B cell (primary cell): Measurements from ENCODE around the gene ACE. TPM values are rescaled to one million over a fixed set of nuclear protein-coding genes. Genes with fewer than 3 reads are reported as not detected.

Experiments
- ATAC-seq: fragments of 200-7000 bp; cut with Tn5 transposase; one replicate; pipeline ENCODE4 v1.10.0; 2021; ENCODE audit warnings: low read depth, mild to moderate bottlenecking, moderate number of reproducible peaks, moderate library complexity
- CTCF ChIA-PET: fragments of 350-600 bp; sonication (Branson Sonifier 250); formaldehyde crosslinking; loops from one replicate; lab custom pipeline; 2021; ENCODE audit warnings: antibody characterized with exemption, inconsistent platforms; lab: Charles Lee
- POLR2A ChIA-PET: fragments of 350-600 bp; sonication (Branson Sonifier 250); formaldehyde crosslinking; loops from one replicate; lab custom pipeline; 2021; ENCODE audit warnings: antibody characterized with exemption; lab: Charles Lee
- DNase-seq: peaks from one replicate; pipeline ENCODE4 v3.0.0; 2013
- H2AFZ ChIP-seq: 2 replicates; pipeline ENCODE4 v1.6.1; 2012; ENCODE audit warnings: mild to moderate bottlenecking, low read depth, low read length; ENCODE audit not compliant: insufficient read depth, poor library complexity, severe bottlenecking
- H3K27ac ChIP-seq, 2 donors: 1 replicate in 1 of 2; 2 replicates in 1 of 2; pipeline ENCODE4 v1.5.1; 2012 to 2013; ENCODE audit warnings: low read length in 2 of 2, mild to moderate bottlenecking in 2 of 2, moderate library complexity in 1 of 2
- H3K27me3 ChIP-seq, 4 experiments: fragments of 200-600 bp in 1 of 4; sonication (generic) in 1 of 4; replicated peaks in 1 of 4; 1 replicate in 2 of 4; 2 replicates in 2 of 4; pipeline versions ENCODE4 v1.6.1 to v1.7.0; 2013 to 2016; ENCODE audit warnings: low read length in 3 of 4, mild to moderate bottlenecking in 2 of 4, mixed read lengths in 1 of 4, moderate library complexity in 1 of 4; ENCODE audit not compliant: insufficient read depth in 4 of 4, control insufficient read depth in 3 of 4; ENCODE audit errors: control extremely low read depth in 1 of 4
- H3K36me3 ChIP-seq, 2 experiments: replicated peaks in 1 of 2; 1 replicate in 1 of 2; 2 replicates in 1 of 2; pipeline versions ENCODE4 v1.6.1 to v1.7.1; 2013; ENCODE audit warnings: low read length in 1 of 2; ENCODE audit not compliant: insufficient read depth in 2 of 2, control insufficient read depth in 1 of 2; ENCODE audit errors: control extremely low read depth in 1 of 2, extremely low read depth in 1 of 2
- H3K4me1 ChIP-seq, 2 donors: fragments of 200-600 bp in 1 of 2; sonication (generic) in 1 of 2; 1 replicate in 1 of 2; 2 replicates in 1 of 2; pipeline versions ENCODE4 v1.5.1 to v1.6.1; 2013 to 2017; ENCODE audit warnings: low read length in 2 of 2; ENCODE audit not compliant: control insufficient read depth in 2 of 2, insufficient read depth in 2 of 2
- H3K4me2 ChIP-seq: replicated peaks from 2 replicates; pipeline ENCODE3; 2012; ENCODE audit warnings: mild to moderate bottlenecking, low read depth, low read length; ENCODE audit not compliant: poor library complexity, severe bottlenecking
- H3K4me3 ChIP-seq, 5 experiments: fragments of 200-600 bp in 1 of 5; sonication (generic) in 1 of 5; 1 replicate in 3 of 5; 2 replicates in 2 of 5; pipeline versions ENCODE4 v1.5.1 to v1.7.0; 2011 to 2016; ENCODE audit warnings: low read length in 4 of 5, mild to moderate bottlenecking in 4 of 5, low read depth in 2 of 5, control low read depth in 1 of 5, moderate library complexity in 1 of 5; ENCODE audit not compliant: insufficient read depth in 1 of 5; ENCODE audit errors: control extremely low read depth in 1 of 5, extremely low read depth in 1 of 5
- H3K79me2 ChIP-seq: fragments of 200-600 bp; sonication (generic); one replicate; pipeline ENCODE4 v1.6.0; 2016; ENCODE audit warnings: low read length; ENCODE audit not compliant: control insufficient read depth, insufficient read depth
- H3K9ac ChIP-seq: fragments of 200-600 bp; sonication (generic); 2 replicates; pipeline ENCODE4 v1.6.1; 2017; ENCODE audit warnings: mild to moderate bottlenecking, low read length, moderate library complexity
- H3K9me3 ChIP-seq, 3 donors: one replicate each; pipeline versions ENCODE4 v1.6.1 to v1.7.1; 2013; ENCODE audit warnings: low read length in 2 of 3; ENCODE audit not compliant: control insufficient read depth in 2 of 3, insufficient read depth in 1 of 3; ENCODE audit errors: control extremely low read depth in 1 of 3
- H4K20me1 ChIP-seq: 2 replicates; pipeline ENCODE4 v1.6.0; 2012; ENCODE audit warnings: mild to moderate bottlenecking, low read length; ENCODE audit not compliant: insufficient read depth, control insufficient read depth, poor library complexity, severe bottlenecking
- H3K27ac Mint-ChIP-seq: one replicate; pipeline ENCODE4 v1.8.0; 2021; ENCODE audit warnings: mixed read lengths
- H3K27me3 Mint-ChIP-seq: one replicate; pipeline ENCODE4 v1.8.0; 2021; ENCODE audit warnings: mixed read lengths
- H3K4me1 Mint-ChIP-seq: one replicate; pipeline ENCODE4 v1.8.0; 2021; ENCODE audit warnings: mixed read lengths
- H3K4me3 Mint-ChIP-seq: one replicate; pipeline ENCODE4 v1.8.0; 2021; ENCODE audit warnings: mixed read lengths
- H3K9me3 Mint-ChIP-seq: one replicate; pipeline ENCODE4 v1.8.0; 2022; ENCODE audit warnings: mixed read lengths; ENCODE audit not compliant: insufficient read depth
- CTCF ChIP-seq: fragments of 200-600 bp; IDR thresholded peaks from one replicate; pipeline ENCODE4 v1.8.0; 2022; ENCODE audit warnings: antibody characterized with exemption, mild to moderate bottlenecking
- EZH2 ChIP-seq: IDR thresholded peaks from 2 replicates; pipeline ENCODE4 v1.6.1; 2012; ENCODE audit warnings: borderline replicate concordance, low read depth, mild to moderate bottlenecking, moderate library complexity, low read length; ENCODE audit not compliant: insufficient read depth, poor library complexity, severe bottlenecking
- WGBS: methylation state at CpG from one replicate; pipeline ENCODE4 v1.1.5; 2013; ENCODE audit warnings: missing lambda C conversion rate; ENCODE audit not compliant: insufficient coverage; 5-methylcytosine and 5-hydroxymethylcytosine counted together
- intact Hi-C: fragments of 100-400 bp; cut with micrococcal nuclease; formaldehyde crosslinking; loops from one replicate; pipeline ENCODE4 v1.10.0; 2022
- polyA plus RNA-seq: library from polyadenylated mRNA; depleted of rRNA; stranded (reverse); fragments of >200 nt; gene quantifications from 2 replicates; pipeline ENCODE4 v1.2.3, GENCODE V29; 2012
- total RNA-seq, 2 donors: library from RNA; stranded (reverse); fragments of 120-200 nt in 1 of 2; gene quantifications; 1 replicate in 1 of 2; 2 replicates in 1 of 2; pipeline versions ENCODE4 v1.2.3 to v1.2.4, GENCODE V29; 2013 to 2022

The ACE gene
- total and polyA plus RNA-seq, 2 donors (not counting 1 experiment from before 2014, with no cell fraction given), result 0.67 to 2.6 TPM

- intact Hi-C loops, result no loop called here
- no peaks in the 10 kb centered on the region for H3K9me3 Mint-ChIP-seq
- 72% methylated on average over 26 of the region's 28 CpGs for WGBS
- Histone ChIP-seq H3K4me1 (peaks cover 20% of the 10 kb centered on the region in 2 donors), H3K9ac (no peak overlapping the region), H2AFZ (no peak overlapping the region), H3K4me3 (no peak overlapping the region), H3K36me3 (no peaks in the 10 kb centered on the region), H3K4me2 (peak overlapping the region; percentile 98), H3K79me2 (no peaks in the 10 kb centered on the region), H3K27ac (no peak overlapping the region), H3K27me3 (peaks cover 0 to 41% (median 13%) of the 10 kb centered on the region in 4 experiments), H4K20me1 (no peaks in the 10 kb centered on the region), H3K9me3 (peaks cover 0 to 2% (median 0%) of the 10 kb centered on the region in 3 donors)
- no peak for TF ChIP-seq EZH2
- no peak for TF ChIP-seq CTCF
- DNase-seq (no peak), ATAC-seq (no peak)
- peaks cover 24% of the 10 kb centered on the region for H3K4me1 Mint-ChIP-seq
- ChIA-PET CTCF (interaction anchor here (0.6 to 8.7 kb wide), 3 partner anchors 14 to 136 kb away, joined by 4 to 158 read pairs (median 4); no protein-coding TSS in a partner anchor), POLR2A (no interaction called here)
- no peak overlapping the region for H3K27ac Mint-ChIP-seq
- H3K27me3 Mint-ChIP-seq, result peaks cover 31% of the 10 kb centered on the region
- H3K4me3 Mint-ChIP-seq, result peak overlapping the region; percentile 77
Measured at GRCh38 chr17:63475491-63476412, 1.1 kb upstream of the ACE start.

GRCh38 chr17:63476459-63476853, 405 bp upstream of the ACE start:
- peaks cover 20% of the 10 kb centered on the region in 2 donors for H3K4me1 ChIP-seq
- H3K27me3 ChIP-seq, result peaks cover 0 to 43% (median 13%) of the 10 kb centered on the region in 4 experiments
- H4K20me1 ChIP-seq, result no peaks in the 10 kb centered on the region
- H3K27ac ChIP-seq, result no peak overlapping the region
- H3K36me3 ChIP-seq, result no peaks in the 10 kb centered on the region
- Mint-ChIP-seq H3K27ac (no peak overlapping the region), H3K4me1 (peaks cover 24% of the 10 kb centered on the region), H3K9me3 (no peaks in the 10 kb centered on the region), H3K27me3 (peaks cover 31% of the 10 kb centered on the region), H3K4me3 (peak overlapping the region; percentile 77)
- peak overlapping the region; percentile 98 for H3K4me2 ChIP-seq
- CTCF ChIA-PET, result interaction anchor here (0.6 to 8.7 kb wide), 3 partner anchors 15 to 136 kb away, joined by 4 to 158 read pairs (median 4); no protein-coding TSS in a partner anchor
- peaks cover 0 to 2% (median 0%) of the 10 kb centered on the region in 3 donors for H3K9me3 ChIP-seq
- H3K4me3 ChIP-seq, result peak overlapping the region in 3 of 5 experiments; percentile 43 to 62 (median 45)
- peak overlapping the region; percentile 70 for H2AFZ ChIP-seq
- intact Hi-C loops, result no loop called here
- TF ChIP-seq CTCF (no peak), EZH2 (no peak)
- ATAC-seq, result no peak
- 0% methylated on average over 33 of the region's 36 CpGs for WGBS
- DNase-seq, result no peak
- POLR2A ChIA-PET, result no interaction called here
- no peaks in the 10 kb centered on the region for H3K79me2 ChIP-seq
- H3K9ac ChIP-seq, result peak overlapping the region; percentile 62
